Muscle layer of duodenum (tissue), 2 donors: ENCODE measurements around the gene SNRNP35.
"Not testable (repeated sequence)": the region's sequence is repeated elsewhere in the genome, so short reads cannot be mapped to it uniquely, and the experiment has no call there.

ENCODE experiments used
- H3K27ac ChIP-seq: one replicate; pipeline ENCODE4 v1.7.0; 2013; ENCODE audit warnings: mild to moderate bottlenecking, low read length
- H3K27me3 ChIP-seq: one replicate; pipeline ENCODE4 v1.7.0; 2013; ENCODE audit warnings: low read depth, mild to moderate bottlenecking, control low read depth, low read length
- H3K36me3 ChIP-seq, 2 donors: one replicate each; pipeline ENCODE4 v1.7.0; 2013; ENCODE audit warnings: low read length in 2 of 2, control low read depth in 1 of 2, mild to moderate bottlenecking in 1 of 2; ENCODE audit not compliant: insufficient read depth in 2 of 2, control insufficient read depth in 1 of 2
- H3K4me1 ChIP-seq, 2 donors: one replicate each; pipeline ENCODE4 v1.7.0; 2013; ENCODE audit warnings: low read length in 2 of 2, mild to moderate bottlenecking in 2 of 2, control low read depth in 1 of 2, moderate library complexity in 1 of 2; ENCODE audit not compliant: insufficient read depth in 2 of 2, control insufficient read depth in 1 of 2
- H3K4me3 ChIP-seq, 2 donors: one replicate each; pipeline ENCODE4 v1.7.0; 2013; ENCODE audit warnings: low read length in 2 of 2, low read depth in 1 of 2, mild to moderate bottlenecking in 1 of 2
- H3K9me3 ChIP-seq, 2 donors: one replicate each; pipeline ENCODE4 v1.7.0; 2013; ENCODE audit warnings: low read length in 2 of 2, control low read depth in 1 of 2, mild to moderate bottlenecking in 1 of 2; ENCODE audit not compliant: control insufficient read depth in 1 of 2
- donor health status: healthy.

Gene SNRNP35

DNA sequence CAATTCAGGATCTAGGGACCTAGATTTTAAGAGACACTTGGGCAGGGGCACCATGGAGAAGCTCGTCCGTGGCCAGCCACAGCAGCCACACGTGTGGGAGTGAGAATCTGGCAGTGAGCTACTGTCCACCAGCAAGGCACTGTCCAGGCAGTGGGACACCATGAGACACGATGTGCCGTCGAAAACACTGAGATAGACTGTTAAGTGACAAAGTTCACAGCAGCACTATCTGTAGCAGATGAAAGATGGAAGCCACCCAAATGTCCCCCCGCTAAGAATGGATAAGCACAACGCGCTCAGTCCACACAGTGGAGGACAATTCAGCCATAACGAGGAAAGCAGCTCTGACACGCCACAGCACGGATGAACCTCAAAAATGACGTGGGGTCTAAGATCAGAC is 55.9 kb downstream of the SNRNP35 start:
- Histone ChIP-seq H3K4me3 (no peak overlapping the region), H3K27ac (no peak overlapping the region), H3K36me3 (peaks cover 11 to 51% of the 10 kb centered on the region in 2 donors), H3K4me1 (no peaks in the 10 kb centered on the region), H3K9me3 (no peaks in the 10 kb centered on the region), H3K27me3 (no peaks in the 10 kb centered on the region)

GRCh38 chr12:123514582-123515221 is 56.8 kb downstream of the SNRNP35 start:
- H3K36me3 ChIP-seq, result peaks cover 11 to 56% of the 10 kb centered on the region in 2 donors

GRCh38 chr12:123516216-123516780 is 58.4 kb downstream of the SNRNP35 start:
- H3K36me3 ChIP-seq, result peaks cover 16 to 55% of the 10 kb centered on the region in 2 donors
- H3K27me3 ChIP-seq, result no peaks in the 10 kb centered on the region
- no peak overlapping the region for H3K4me3 ChIP-seq
- H3K27ac ChIP-seq, result no peak overlapping the region
- no peaks in the 10 kb centered on the region for H3K9me3 ChIP-seq
- peaks cover 0 to 6% of the 10 kb centered on the region in 2 donors for H3K4me1 ChIP-seq

More at GRCh38 chr12:123514582-123515221, 56.8 kb downstream of the SNRNP35 start:
- not testable (repeated sequence) for H3K27me3 ChIP-seq, H3K27ac ChIP-seq, H3K4me1 ChIP-seq, H3K4me3 ChIP-seq, H3K9me3 ChIP-seq
